ENCODE measurements around the gene TSPAN14. TPM values are rescaled to one million over a fixed set of nuclear protein-coding genes. Genes with fewer than 3 reads are reported as not detected.
"Not testable (repeated sequence)": the region's sequence is repeated elsewhere in the genome, so short reads cannot be mapped to it uniquely, and the experiment has no call there.

The TSPAN14 gene
- total RNA-seq, 1 experiment from 2014 or later: 73.5 TPM

- no peak for TF ChIP-seq ZNF232 (CRISPR knock-in tag; IDR thresholded peaks at IDR 0.05)
- no peak for TF ChIP-seq FOXK1 (CRISPR knock-in tag; IDR thresholded peaks at IDR 0.05)
- no peak for TF ChIP-seq RORB (CRISPR knock-in tag; IDR thresholded peaks at IDR 0.05)
- TF ChIP-seq ZNF512 (CRISPR knock-in tag; IDR thresholded peaks at IDR 0.05; ENCODE audit: borderline replicate concordance): no peak
Observed at GRCh38 chr10:80532571-80532970, 78.5 kb downstream of the TSPAN14 start (continued).

- CTCF ChIA-PET; POLR2A ChIA-PET; H3K27me3 Mint-ChIP-seq (ENCODE audit: low read depth); H3K9me3 Mint-ChIP-seq; ATAC-seq; H3K4me3 Mint-ChIP-seq; H3K27ac Mint-ChIP-seq; DNase-seq (ENCODE audit: low spot score): not testable (repeated sequence)
- H3K4me1 Mint-ChIP-seq: peaks cover 15% of the 10 kb centered on the region
- H3K36me3 Mint-ChIP-seq: peaks cover 20% of the 10 kb centered on the region
Observed at GRCh38 chr10:80534059-80534458, 79.9 kb downstream of the TSPAN14 start.

GRCh38 chr10:80534646-80535045, 80.5 kb downstream of the TSPAN14 start:
- H3K36me3 Mint-ChIP-seq: peaks cover 20% of the 10 kb centered on the region
- POLR2A ChIA-PET; H3K4me3 Mint-ChIP-seq; H3K27ac Mint-ChIP-seq; H3K9me3 Mint-ChIP-seq; H3K27me3 Mint-ChIP-seq (ENCODE audit: low read depth); CTCF ChIA-PET; DNase-seq (ENCODE audit: low spot score); ATAC-seq: not testable (repeated sequence)
- H3K4me1 Mint-ChIP-seq: peaks cover 15% of the 10 kb centered on the region

GRCh38 chr10:80535671-80536360, 81.7 kb downstream of the TSPAN14 start:
- peaks cover 9% of the 10 kb centered on the region for H3K4me1 Mint-ChIP-seq
- DNase-seq (ENCODE audit: low spot score) (peak; percentile 49), ATAC-seq (peak; percentile 87)
- peaks cover 3% of the 10 kb centered on the region; the same call in 1 of the 2 replicates for H3K9me3 Mint-ChIP-seq
- peaks cover 3% of the 10 kb centered on the region; the same call in 1 of the 2 replicates for H3K27me3 Mint-ChIP-seq (ENCODE audit: low read depth)
- no peak overlapping the region for H3K4me3 Mint-ChIP-seq
- peaks cover 20% of the 10 kb centered on the region for H3K36me3 Mint-ChIP-seq
- no peak overlapping the region for H3K27ac Mint-ChIP-seq
- POLR2A ChIA-PET: no interaction called here
- CTCF ChIA-PET: interaction anchor here (0.6 to 2.4 kb wide), 4 partner anchors 14 to 128 kb away, joined by 3 to 10 read pairs (median 3); no protein-coding TSS in a partner anchor
- TF ChIP-seq AFF4 (CRISPR knock-in tag; IDR thresholded peaks at IDR 0.05; ENCODE audit: borderline replicate concordance): no peak
- TF ChIP-seq USF1 (CRISPR knock-in tag; IDR thresholded peaks at IDR 0.05): no peak
- TF ChIP-seq GABPB1 (CRISPR knock-in tag; IDR thresholded peaks at IDR 0.05): no peak
- TF ChIP-seq NR2C2 (CRISPR knock-in tag; IDR thresholded peaks at IDR 0.05): no peak
- TF ChIP-seq ZSCAN18 (CRISPR knock-in tag; IDR thresholded peaks at IDR 0.05): no peak
- TF ChIP-seq RELA (CRISPR knock-in tag; IDR thresholded peaks at IDR 0.05; ENCODE audit: borderline replicate concordance): no peak
- no peak for TF ChIP-seq USF2 (CRISPR knock-in tag; IDR thresholded peaks at IDR 0.05)
- TF ChIP-seq E2F1 (CRISPR knock-in tag; IDR thresholded peaks at IDR 0.05): no peak
- TF ChIP-seq RORB (CRISPR knock-in tag; IDR thresholded peaks at IDR 0.05): no peak
- TF ChIP-seq ZNF423 (CRISPR knock-in tag; IDR thresholded peaks at IDR 0.05): no peak
- no peak for TF ChIP-seq ZNF396 (CRISPR knock-in tag; IDR thresholded peaks at IDR 0.05; ENCODE audit: borderline replicate concordance)
- TF ChIP-seq FOXJ3 (CRISPR knock-in tag; IDR thresholded peaks at IDR 0.05; ENCODE audit: borderline replicate concordance): no peak
- no peak for TF ChIP-seq NR1H2 (CRISPR knock-in tag; IDR thresholded peaks at IDR 0.05)
- TF ChIP-seq TEAD4 (CRISPR knock-in tag; IDR thresholded peaks at IDR 0.05): no peak

All from WTC11 (cell line).